HepG2 (cell line): ENCODE data around the gene ADIPOR2. TPM values are rescaled to one million over a fixed set of nuclear protein-coding genes. Genes with fewer than 3 reads are reported as not detected.
"Not testable (repeated sequence)": the region's sequence is repeated elsewhere in the genome, so short reads cannot be mapped to it uniquely, and the experiment has no call there.

Experiments used
- ATAC-seq: fragments of 200-7000 bp; cut with Tn5 transposase; 3 replicates; pipeline ENCODE4 v1.9.1; 2020; ENCODE audit warnings: mild to moderate bottlenecking, moderate library complexity
- BruUV-seq: library from RNA; stranded (reverse); fragments of 400-500 nt; replicated peaks from 2 replicates; lab custom pipeline; 2021; lab: Mats Ljungman, UMichigan
- CTCF ChIA-PET: fragments of 300-600 bp; formaldehyde crosslinking; extraction: SDS; loops from one replicate; lab custom pipeline; 2021; ENCODE audit warnings: low total read pairs, inconsistent platforms, low intra/inter-chr PET ratio; lab: Yijun Ruan, JAX
- POLR2A ChIA-PET: fragments of 350-600 bp; sonication (Branson Sonifier 250); formaldehyde crosslinking; loops from one replicate; lab custom pipeline; 2020; ENCODE audit warnings: antibody characterized with exemption, inconsistent platforms; lab: Yijun Ruan, JAX
- DNase-seq: peaks from one replicate; pipeline ENCODE4 v3.0.0-alpha.2; 2015; ENCODE audit warnings: low spot score
- FAIRE-seq: peaks from 3 replicates; lab custom pipeline; 2011; peaks lifted over from hg19 to GRCh38; lab: Jason Lieb, UNC
- H2AFZ ChIP-seq: one replicate; pipeline ENCODE4 v1.6.1; 2011; ENCODE audit warnings: low read length, inconsistent platforms
- H3K27ac ChIP-seq: fragments of 300-600 bp; 3 replicates; pipeline ENCODE4 v1.8.0; 2011; ENCODE audit warnings: mixed run types, mild to moderate bottlenecking, mixed read lengths, low read length, inconsistent platforms; ENCODE audit not compliant: insufficient read depth; ENCODE audit errors: extremely low read length
- H3K27me3 ChIP-seq, 2 experiments: fragments of 200-600 bp in 1 of 2; 2 replicates in 1 of 2; 3 replicates in 1 of 2; pipeline versions ENCODE4 v1.6.0 to v1.8.0; 2011; ENCODE audit warnings: low read length in 2 of 2, mild to moderate bottlenecking in 2 of 2, moderate library complexity in 2 of 2, inconsistent platforms in 1 of 2; ENCODE audit not compliant: insufficient read depth in 2 of 2, control insufficient read depth in 1 of 2
- H3K36me3 ChIP-seq, 2 experiments: fragments of 200-600 bp in 1 of 2; replicated peaks in 1 of 2; 2 replicates in 1 of 2; 3 replicates in 1 of 2; pipeline versions ENCODE4 v1.5.1 to v1.8.0; 2011; ENCODE audit warnings: low read length in 2 of 2, inconsistent platforms in 1 of 2; ENCODE audit not compliant: insufficient read depth in 2 of 2, control insufficient read depth in 1 of 2
- H3K4me1 ChIP-seq: 2 replicates; pipeline ENCODE4 v1.5.1; 2012; ENCODE audit warnings: low read length, inconsistent platforms; ENCODE audit not compliant: insufficient read depth
- H3K4me2 ChIP-seq: 2 replicates; pipeline ENCODE4 v1.6.0; 2011; ENCODE audit warnings: low read depth, low read length, inconsistent platforms
- H3K4me3 ChIP-seq, 3 experiments: fragments of 200-600 bp in 1 of 3; sonication (generic), shearing (Covaris generic) in 1 of 3; replicated peaks in 1 of 3; 2 replicates each; pipeline ENCODE4 v1.5.1; 2011 to 2016; ENCODE audit warnings: low read length in 3 of 3, inconsistent platforms in 2 of 3, low read depth in 2 of 3, mild to moderate bottlenecking in 2 of 3, control low read depth in 1 of 3, mixed read lengths in 1 of 3; ENCODE audit not compliant: insufficient read depth in 1 of 3
- H3K79me2 ChIP-seq: one replicate; pipeline ENCODE4 v1.6.1; 2011; ENCODE audit warnings: low read length, inconsistent platforms; ENCODE audit not compliant: insufficient read depth
- H3K9ac ChIP-seq: 2 replicates; pipeline ENCODE4 v1.6.0; 2011; ENCODE audit warnings: mild to moderate bottlenecking, low read depth, low read length, inconsistent platforms; ENCODE audit not compliant: insufficient read depth
- H3K9me3 ChIP-seq: 2 replicates; pipeline ENCODE4 v1.5.1; 2012; ENCODE audit warnings: mild to moderate bottlenecking, low read length
- H4K20me1 ChIP-seq: 2 replicates; pipeline ENCODE4 v1.6.0; 2011; ENCODE audit warnings: inconsistent platforms, mild to moderate bottlenecking, low read length, moderate library complexity; ENCODE audit not compliant: insufficient read depth
- WGBS: methylation state at CpG from one replicate; pipeline ENCODE4 v1.1.6; 2017; ENCODE audit warnings: low lambda C conversion rate; 5-methylcytosine and 5-hydroxymethylcytosine counted together
- in situ Hi-C: cut with HindIII; loops from 2 replicates; pipeline ENCODE4 v1.10.0; 2017; ENCODE audit warnings: low pct_unique_long_range_greater_than_20kb; ENCODE audit not compliant: extremely low pct_ligation_motif_present
- intact Hi-C: fragments of 100-400 bp; cut with micrococcal nuclease; formaldehyde crosslinking; loops from one replicate; pipeline ENCODE4 v1.10.0; 2022; ENCODE audit not compliant: unreplicated experiment
- polyA plus RNA-seq, 8 experiments: library from polyadenylated mRNA; depleted of rRNA in 3 of 8; stranded (reverse) in 7 of 8; unstranded in 1 of 8; fragments of >200 nt; fragmentation: Illumina TruSeq in 4 of 8; extraction: Trizol in 4 of 8; gene quantifications; 2 replicates each; pipeline versions ENCODE4 v1.2.1 to v1.2.3, GENCODE V29; 2011 to 2016; ENCODE audit warnings: low read depth in 4 of 8, missing spikeins in 1 of 8, mixed read lengths in 1 of 8; ENCODE audit not compliant: insufficient read depth in 1 of 8
- total RNA-seq, 5 experiments: library from RNA; depleted of rRNA; stranded (reverse); fragments of >200 nt; fragmentation: Illumina TruSeq; extraction: Trizol; gene quantifications; 2 replicates each; pipeline ENCODE4 v1.2.3, GENCODE V29; 2016; ENCODE audit warnings: low read depth in 1 of 5

Gene ADIPOR2
- total and polyA plus RNA-seq, 2 of the 13 experiments (the other 11 are each of a cell fraction or from before 2014, with no cell fraction given) = 35.2 to 52.2 TPM

GRCh38 chr12:1713783-1714348 lies 23.0 kb downstream of the ADIPOR2 start:
- H3K27me3 ChIP-seq, ATAC-seq, H3K9me3 ChIP-seq, POLR2A ChIA-PET, intact Hi-C loops, H3K27ac ChIP-seq, H2AFZ ChIP-seq, in situ Hi-C loops, H3K4me2 ChIP-seq, H3K36me3 ChIP-seq, FAIRE-seq, H3K9ac ChIP-seq, H3K4me3 ChIP-seq, DNase-seq, BruUV-seq, CTCF ChIA-PET: not testable (repeated sequence)
- Histone ChIP-seq H4K20me1 (peaks cover 56% of the 10 kb centered on the region), H3K79me2 (peaks cover 100% of the 10 kb centered on the region), H3K4me1 (peaks cover 78% of the 10 kb centered on the region)
- WGBS = 91% methylated on average over 12 of the region's 14 CpGs

DNA sequence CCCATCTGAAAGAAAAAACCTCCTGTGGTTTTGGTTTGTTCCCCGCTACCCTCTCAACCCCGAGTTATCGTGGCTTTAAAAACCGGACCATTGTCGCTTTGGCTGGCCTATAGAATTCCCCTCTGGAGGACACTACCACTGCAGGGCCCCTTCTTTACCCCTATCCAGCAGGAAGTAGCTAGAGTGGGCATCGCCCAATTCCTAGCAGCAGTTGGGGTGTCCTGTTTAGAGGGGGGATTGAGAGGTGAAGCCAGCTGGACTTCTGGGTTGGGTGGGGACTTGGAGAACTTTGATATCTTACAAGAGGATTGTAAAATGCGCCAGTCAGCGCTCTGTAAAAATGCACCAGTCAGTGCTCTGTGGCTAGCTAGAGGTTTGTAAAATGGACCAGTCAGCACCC lies 24.6 kb downstream of the ADIPOR2 start:
- H3K27me3 ChIP-seq, FAIRE-seq, DNase-seq, H3K4me3 ChIP-seq, intact Hi-C loops, H3K9me3 ChIP-seq, H2AFZ ChIP-seq, H3K4me2 ChIP-seq, POLR2A ChIA-PET, ATAC-seq, H3K27ac ChIP-seq, in situ Hi-C loops, CTCF ChIA-PET, H3K36me3 ChIP-seq, BruUV-seq, H3K9ac ChIP-seq: not testable (repeated sequence)
- Histone ChIP-seq H3K79me2 (peaks cover 99% of the 10 kb centered on the region), H4K20me1 (peaks cover 54% of the 10 kb centered on the region), H3K4me1 (peaks cover 84% of the 10 kb centered on the region)
- over 99% methylated on average over 8 of the region's 8 CpGs for WGBS
